ENCODE data around the gene APOL1.

GRCh38 chr22:36252754-36253522 lies at the start of gene APOL1:
- TF ChIP-seq POLR2A (IDR thresholded peaks at IDR 0.05; ENCODE audit: low read depth, low read length) (no peak), CTCF (IDR thresholded peaks at IDR 0.05; ENCODE audit: extremely low read depth in 1 of 2, insufficient read depth in 1 of 2, low read depth in 1 of 2, low read length in 2 of 2) (no peak), POLR2AphosphoS5 (IDR thresholded peaks at IDR 0.05; ENCODE audit: insufficient read depth, low read depth, low read length) (no peak), EZH2 (IDR thresholded peaks at IDR 0.05; ENCODE audit: borderline replicate concordance, low read depth, low read length, severe bottlenecking) (no peak), MYC (IDR thresholded peaks at IDR 0.05; ENCODE audit: low read depth, low read length) (no peak), MAX (IDR thresholded peaks at IDR 0.05; ENCODE audit: insufficient read depth, insufficient read length) (no peak)
